ENCODE data around the gene DGKI. TPM values are rescaled to one million over a fixed set of nuclear protein-coding genes. Genes with fewer than 3 reads are reported as not detected.
A peak's percentile ranks its signal among the peaks of the same experiment; 100 is the strongest.

DGKI gene
- total and polyA plus RNA-seq, 3 donors from 2014 or later = 3.2 to 6.6 (median 4.3) TPM

DNA sequence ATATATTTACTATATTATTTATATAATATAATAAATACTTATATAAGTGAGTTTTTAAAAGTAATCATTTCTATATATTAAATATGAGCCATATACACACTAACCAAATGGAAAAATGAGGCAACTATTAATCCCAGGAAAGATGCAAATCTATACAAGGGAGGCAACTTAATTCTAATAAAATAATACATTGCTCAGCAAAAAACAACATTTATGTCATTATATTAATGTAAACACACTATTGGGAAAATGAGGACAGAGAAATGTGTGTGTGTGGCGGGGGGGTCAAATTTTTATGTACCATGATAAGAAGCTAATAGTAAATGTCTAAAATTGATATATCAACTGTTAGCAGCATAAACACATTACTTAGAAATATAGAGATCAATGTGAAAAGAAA lies 23.3 kb upstream of the DGKI start:
- intact Hi-C loops (cut with DNase I; ENCODE audit: low total_unique reads) = no loop called here
- WGBS, 2 donors = 93 to 98% methylated on average over 1 of the region's 1 CpG
- H3K36me3 ChIP-seq (ENCODE audit: low read depth, missing control alignments) = no peaks in the 10 kb centered on the region

DNA sequence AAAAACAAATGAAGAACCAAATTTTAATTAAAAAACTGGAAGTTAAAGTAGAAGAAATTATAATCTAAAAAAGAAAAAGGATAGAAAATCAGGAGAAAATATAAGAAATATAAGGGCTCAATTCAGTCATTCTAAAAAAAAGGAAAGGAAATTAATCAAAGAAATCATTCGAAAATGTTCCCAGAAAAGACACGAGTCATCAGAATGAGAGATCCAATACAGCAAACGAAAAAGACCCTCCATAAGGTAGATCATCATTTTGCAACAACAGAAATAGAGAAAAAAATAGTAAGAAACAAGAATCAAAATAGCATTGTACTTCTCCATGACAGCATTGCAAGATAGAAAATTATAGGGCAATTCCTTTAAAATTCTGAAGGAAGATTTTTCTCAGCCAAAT lies 22.5 kb upstream of the DGKI start:
- TF ChIP-seq, protein P1, sequence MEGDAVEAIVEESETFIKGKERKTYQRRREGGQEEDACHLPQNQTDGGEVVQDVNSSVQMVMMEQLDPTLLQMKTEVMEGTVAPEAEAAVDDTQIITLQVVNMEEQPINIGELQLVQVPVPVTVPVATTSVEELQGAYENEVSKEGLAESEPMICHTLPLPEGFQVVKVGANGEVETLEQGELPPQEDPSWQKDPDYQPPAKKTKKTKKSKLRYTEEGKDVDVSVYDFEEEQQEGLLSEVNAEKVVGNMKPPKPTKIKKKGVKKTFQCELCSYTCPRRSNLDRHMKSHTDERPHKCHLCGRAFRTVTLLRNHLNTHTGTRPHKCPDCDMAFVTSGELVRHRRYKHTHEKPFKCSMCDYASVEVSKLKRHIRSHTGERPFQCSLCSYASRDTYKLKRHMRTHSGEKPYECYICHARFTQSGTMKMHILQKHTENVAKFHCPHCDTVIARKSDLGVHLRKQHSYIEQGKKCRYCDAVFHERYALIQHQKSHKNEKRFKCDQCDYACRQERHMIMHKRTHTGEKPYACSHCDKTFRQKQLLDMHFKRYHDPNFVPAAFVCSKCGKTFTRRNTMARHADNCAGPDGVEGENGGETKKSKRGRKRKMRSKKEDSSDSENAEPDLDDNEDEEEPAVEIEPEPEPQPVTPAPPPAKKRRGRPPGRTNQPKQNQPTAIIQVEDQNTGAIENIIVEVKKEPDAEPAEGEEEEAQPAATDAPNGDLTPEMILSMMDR (IDR thresholded peaks at IDR 0.05) = no peak
- TF ChIP-seq POLR2A (IDR thresholded peaks at IDR 0.05) = no peak
- no peak overlapping the region for H3K27ac ChIP-seq
- DNase-seq = no peak
- WGBS, 2 donors = 94 to 95% methylated on average over 3 of the region's 3 CpGs
- H3K4me1 ChIP-seq = no peaks in the 10 kb centered on the region
- intact Hi-C loops (cut with DNase I; ENCODE audit: low total_unique reads) = no loop called here
- no peaks in the 10 kb centered on the region for H3K9me3 ChIP-seq
- no peaks in the 10 kb centered on the region for H3K36me3 ChIP-seq (ENCODE audit: low read depth, missing control alignments)
- no peaks in the 10 kb centered on the region for H3K27me3 ChIP-seq
- H3K4me3 ChIP-seq = no peak overlapping the region

More for the DNA sequence above, 23.3 kb upstream of the DGKI start:
- DNase-seq = no peak
- no peak overlapping the region for H3K4me3 ChIP-seq
- H3K27ac ChIP-seq = no peak overlapping the region
- H3K9me3 ChIP-seq = no peaks in the 10 kb centered on the region
- peaks cover 4% of the 10 kb centered on the region for H3K4me1 ChIP-seq
- H3K27me3 ChIP-seq = no peaks in the 10 kb centered on the region
- TF ChIP-seq POLR2A (IDR thresholded peaks at IDR 0.05) = no peak
- TF ChIP-seq, protein P1 (IDR thresholded peaks at IDR 0.05) = no peak

DNA sequence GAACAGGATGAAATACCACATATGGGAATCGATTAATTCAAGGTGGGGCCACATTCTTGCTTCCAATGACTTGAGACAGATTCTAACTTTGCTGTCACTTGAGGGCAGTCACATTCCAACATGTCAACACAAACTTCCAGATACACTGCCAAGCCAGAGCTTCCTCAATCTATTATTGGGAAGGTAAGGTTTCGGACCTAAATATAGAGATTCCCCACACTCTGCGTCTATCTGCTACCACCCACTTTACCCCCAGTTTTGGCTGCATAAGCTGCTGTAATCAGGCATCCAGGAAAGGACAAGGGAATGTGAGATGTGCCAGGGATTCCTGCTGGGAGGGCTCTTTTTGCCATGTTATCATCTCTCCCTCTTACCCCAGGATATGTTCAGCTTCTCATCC lies 20.5 kb upstream of the DGKI start:
- no peaks in the 10 kb centered on the region for H3K9me3 ChIP-seq
- 91 to 95% methylated on average over 3 of the region's 3 CpGs for WGBS, 2 donors
- no peak for TF ChIP-seq POLR2A (IDR thresholded peaks at IDR 0.05)
- TF ChIP-seq, protein P1 (IDR thresholded peaks at IDR 0.05) = no peak
- H3K27ac ChIP-seq = no peak overlapping the region
- H3K4me1 ChIP-seq = no peaks in the 10 kb centered on the region
- H3K27me3 ChIP-seq = no peaks in the 10 kb centered on the region
- no peak for DNase-seq
- H3K4me3 ChIP-seq = no peak overlapping the region
- H3K36me3 ChIP-seq (ENCODE audit: low read depth, missing control alignments) = no peaks in the 10 kb centered on the region
- intact Hi-C loops (cut with DNase I; ENCODE audit: low total_unique reads) = no loop called here

DNA sequence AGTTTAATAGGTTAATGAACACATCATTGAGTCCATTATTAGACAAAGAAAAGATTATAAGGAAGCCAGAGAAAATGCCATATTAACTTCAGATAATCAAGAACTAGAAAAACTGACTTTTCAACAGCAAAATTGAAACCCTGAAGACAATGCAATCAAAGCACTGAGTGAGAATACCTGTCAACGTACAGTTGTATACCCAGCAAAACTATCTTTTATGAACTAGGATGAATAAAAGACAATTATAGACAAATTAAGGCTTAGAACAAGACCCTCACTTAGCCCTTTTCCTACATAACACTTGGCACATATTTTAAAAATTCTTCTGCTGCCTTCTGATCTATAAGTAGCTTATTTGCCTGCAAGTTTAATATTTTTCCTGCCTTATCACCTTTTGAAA lies 19.0 kb upstream of the DGKI start:
- Histone ChIP-seq H3K9me3 (no peaks in the 10 kb centered on the region), H3K4me3 (no peak overlapping the region), H3K27ac (no peak overlapping the region), H3K27me3 (no peaks in the 10 kb centered on the region), H3K4me1 (no peaks in the 10 kb centered on the region), H3K36me3 (ENCODE audit: low read depth, missing control alignments) (no peaks in the 10 kb centered on the region)
- WGBS, 2 donors = 92 to 100% methylated on average over 1 of the region's 1 CpG
- TF ChIP-seq POLR2A (IDR thresholded peaks at IDR 0.05) = no peak
- TF ChIP-seq, protein P1 (IDR thresholded peaks at IDR 0.05) = no peak
- intact Hi-C loops (cut with DNase I; ENCODE audit: low total_unique reads) = no loop called here
- DNase-seq = no peak

DNA sequence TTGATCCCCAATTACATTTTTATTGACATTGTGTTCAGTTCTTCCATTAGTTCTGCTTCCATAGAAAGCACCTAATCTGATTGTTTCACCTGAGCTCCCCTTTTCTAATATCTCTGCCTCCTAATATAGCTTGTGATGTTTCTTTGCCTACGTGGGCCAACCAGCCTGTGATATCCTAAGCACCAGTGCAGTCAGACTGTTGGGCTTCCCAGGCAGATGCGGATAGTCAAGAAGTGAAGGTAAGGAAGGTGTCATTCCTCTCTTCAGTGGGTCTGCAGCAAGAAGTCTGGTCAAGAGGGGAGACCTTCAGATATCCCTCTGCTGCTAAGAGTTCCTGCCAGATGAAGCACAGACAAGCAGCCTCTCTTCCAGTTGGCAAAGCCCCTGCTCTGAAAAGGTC lies 16.2 kb upstream of the DGKI start:
- Histone ChIP-seq H3K27me3 (no peaks in the 10 kb centered on the region), H3K36me3 (ENCODE audit: low read depth, missing control alignments) (no peaks in the 10 kb centered on the region), H3K9me3 (no peaks in the 10 kb centered on the region), H3K4me3 (no peak overlapping the region), H3K4me1 (no peaks in the 10 kb centered on the region), H3K27ac (peak overlapping the region in 1 of 2 donors; percentile 3)
- WGBS, 2 donors = 94 to 96% methylated on average over 2 of the region's 2 CpGs
- intact Hi-C loops (cut with DNase I; ENCODE audit: low total_unique reads) = no loop called here
- no peak for TF ChIP-seq POLR2A (IDR thresholded peaks at IDR 0.05)
- TF ChIP-seq, protein P1 (IDR thresholded peaks at IDR 0.05) = no peak
- DNase-seq = no peak
